Glomerular visceral epithelial cell (primary cell): ENCODE measurements around the gene KRTAP5-5.
"Not testable (repeated sequence)": the region's sequence is repeated elsewhere in the genome, so short reads cannot be mapped to it uniquely, and the experiment has no call there.

ENCODE experiments used
- DNase-seq: peaks from one replicate; pipeline ENCODE4 v3.0.0-alpha.2; 2016; ENCODE audit errors: extremely low spot score

Gene KRTAP5-5

DNA sequence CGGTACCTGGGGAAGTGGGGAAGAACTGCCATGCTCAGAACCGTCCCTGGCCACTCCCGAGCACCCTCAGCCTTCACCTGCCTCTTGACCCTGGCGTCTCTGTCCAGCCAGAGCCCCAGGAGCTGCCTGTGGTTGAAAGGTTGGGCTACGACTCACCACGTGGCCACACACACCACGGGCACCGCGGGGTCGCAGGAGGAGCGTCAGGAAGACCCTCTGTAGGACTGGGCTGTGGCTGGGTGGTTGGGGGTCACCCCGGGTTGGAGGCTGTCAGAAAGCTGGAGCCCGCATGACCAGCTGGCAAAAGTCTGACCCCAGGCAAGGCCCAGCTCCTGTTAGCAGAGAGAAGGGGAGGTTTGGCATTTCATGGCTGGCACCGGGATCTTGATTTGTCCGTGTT is 11.5 kb downstream of the KRTAP5-5 start:
- no peak for DNase-seq

- no peak for DNase-seq
These were observed 12.9 kb downstream of the KRTAP5-5 start for GRCh38 chr11:1642288-1643145.

DNA sequence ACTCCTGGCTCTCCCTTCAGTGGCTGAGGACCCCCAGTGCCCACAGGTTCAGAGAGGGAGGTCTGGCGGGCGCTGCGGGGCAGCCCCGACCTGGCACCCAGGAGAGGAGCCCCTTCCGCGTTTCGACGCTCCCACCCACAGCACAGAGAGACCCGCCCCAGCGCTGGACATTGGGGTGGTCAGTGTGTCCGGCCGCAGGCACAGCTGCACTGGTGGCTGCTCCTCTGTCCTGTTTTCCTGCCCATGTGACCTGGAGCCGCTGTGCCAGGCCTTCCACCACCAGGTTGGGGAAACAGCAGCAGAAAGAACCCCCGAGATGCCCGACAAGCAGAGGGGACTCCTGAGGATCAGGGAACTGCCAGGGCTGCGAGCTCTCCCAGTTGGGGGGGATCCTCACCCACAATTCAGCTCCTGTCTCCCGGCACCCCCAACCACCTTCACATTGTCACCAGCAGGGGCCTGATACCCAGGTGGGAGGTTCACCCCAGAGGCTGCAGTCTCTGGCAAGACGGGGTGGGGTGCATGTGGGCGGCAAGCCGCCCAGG is 13.6 kb downstream of the KRTAP5-5 start:
- no peak for DNase-seq

GRCh38 chr11:1644601-1645356 is 15.2 kb downstream of the KRTAP5-5 start:
- DNase-seq = no peak

GRCh38 chr11:1645357-1645821 is 15.8 kb downstream of the KRTAP5-5 start:
- DNase-seq = no peak

GRCh38 chr11:1646540-1646939 is 17.0 kb downstream of the KRTAP5-5 start:
- not testable (repeated sequence) for DNase-seq

DNA sequence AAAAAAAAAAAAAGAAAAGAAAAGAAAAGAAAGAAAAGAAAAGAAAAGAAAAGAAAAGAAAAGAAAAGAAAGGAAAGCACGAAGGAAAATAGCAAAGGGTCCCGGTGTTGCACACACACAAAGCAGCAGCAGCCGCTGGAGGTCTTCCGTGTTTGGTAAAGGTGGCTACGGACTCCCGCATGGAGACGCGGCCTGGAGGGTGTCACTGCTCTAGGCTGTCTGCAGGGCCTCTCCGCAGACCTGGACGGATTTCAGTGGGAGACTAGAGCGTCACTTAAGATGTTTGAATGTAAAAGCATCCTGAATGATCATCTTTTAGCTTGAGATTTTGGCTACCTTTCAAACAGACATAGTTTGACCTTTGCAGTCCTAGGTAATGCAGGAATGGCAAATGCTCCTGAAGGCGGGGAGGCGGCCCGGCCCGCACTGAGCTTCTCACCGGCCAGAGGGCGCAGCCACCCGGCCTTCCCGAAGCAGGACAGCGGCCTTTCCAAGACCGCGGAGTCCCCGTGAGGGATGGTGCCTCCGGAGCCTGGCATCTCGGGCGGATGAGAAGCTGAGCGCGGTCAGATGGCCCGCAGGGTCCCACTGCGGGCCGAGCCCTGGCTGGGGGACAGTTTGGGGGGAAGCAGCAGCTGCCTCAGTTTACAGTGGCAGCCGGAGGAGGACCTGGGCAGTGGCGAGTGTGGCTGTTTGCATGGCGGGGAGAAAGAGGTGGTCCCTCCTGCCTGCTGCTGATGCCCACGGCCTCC is 18.5 kb downstream of the KRTAP5-5 start:
- DNase-seq = no peak

DNA sequence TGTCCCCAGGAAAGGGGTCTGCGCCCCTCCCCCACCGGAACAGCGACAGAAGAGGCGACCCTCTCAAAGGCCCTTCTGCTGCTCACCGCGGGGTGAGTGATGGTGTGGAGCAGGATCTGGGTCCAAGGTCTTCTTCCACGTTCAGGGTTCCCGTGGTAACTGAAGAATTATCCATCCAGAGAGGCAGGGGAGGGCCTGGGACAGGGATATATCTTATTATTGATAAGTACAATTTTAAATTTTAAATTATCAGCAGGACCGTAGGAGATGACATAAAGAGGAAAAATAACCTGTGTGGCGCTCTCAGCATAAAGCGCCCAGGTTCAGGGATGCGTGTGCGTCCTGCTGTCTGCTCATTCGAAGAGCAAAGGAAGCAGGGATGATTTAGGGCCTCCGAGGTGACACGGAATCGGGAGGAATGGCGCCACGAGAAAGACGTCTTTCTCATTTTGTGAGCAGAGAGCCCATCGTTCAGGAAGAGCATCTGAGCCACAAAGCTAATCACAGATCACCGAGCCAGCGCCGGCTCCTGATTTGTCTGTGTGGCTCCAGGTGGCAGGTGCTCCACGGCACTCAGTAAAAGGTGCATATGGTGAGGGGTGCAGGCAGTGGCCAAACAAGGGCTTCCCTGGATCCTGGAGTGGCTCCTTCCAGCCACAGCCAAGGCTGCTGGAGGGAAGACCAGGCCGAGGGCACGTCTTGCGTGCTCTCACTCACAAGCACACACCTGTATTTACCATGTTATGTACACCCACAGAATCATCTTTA is 19.3 kb downstream of the KRTAP5-5 start:
- no peak for DNase-seq

- DNase-seq = no peak
These were observed 20.7 kb downstream of the KRTAP5-5 start for GRCh38 chr11:1650034-1650917.

- DNase-seq = no peak
These were observed 21.3 kb downstream of the KRTAP5-5 start for GRCh38 chr11:1650918-1651262.

- no peak for DNase-seq
These were observed 21.9 kb downstream of the KRTAP5-5 start for GRCh38 chr11:1651411-1651980.

DNA sequence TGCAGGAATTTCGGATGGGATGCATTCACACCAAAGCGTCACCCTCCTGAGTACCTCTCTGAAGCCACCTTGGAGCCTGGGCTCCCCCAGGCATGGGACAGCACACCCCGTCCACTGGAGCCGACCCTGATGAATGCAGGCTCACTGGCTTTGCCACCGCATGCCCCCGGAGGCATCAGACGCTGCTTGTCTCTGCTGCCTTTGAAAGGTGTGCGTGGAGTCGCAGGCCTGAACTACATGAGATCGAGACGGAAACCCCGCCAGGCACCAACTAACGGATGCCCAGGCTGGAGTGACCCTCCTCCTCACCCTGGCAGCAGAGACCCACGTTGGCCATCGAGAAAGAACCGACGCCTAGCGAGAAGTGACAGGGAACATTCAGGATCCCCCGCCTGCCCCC is 22.5 kb downstream of the KRTAP5-5 start:
- no peak for DNase-seq

DNA sequence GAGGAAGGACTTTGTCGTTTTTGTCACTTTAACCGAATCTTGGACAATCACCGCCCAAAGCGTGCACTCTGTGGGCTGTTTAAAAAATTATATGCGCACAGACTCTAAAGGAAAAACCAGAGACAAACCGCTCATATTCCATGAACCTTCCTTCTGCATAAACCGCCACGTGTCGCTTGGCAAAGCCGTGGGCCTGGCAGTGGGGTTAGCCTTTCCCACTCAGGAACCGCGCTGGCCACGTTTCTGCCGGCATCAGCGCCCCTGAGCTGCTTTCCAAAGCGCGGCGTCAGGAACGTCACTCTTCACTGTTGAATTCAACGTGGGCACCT is 22.8 kb downstream of the KRTAP5-5 start:
- DNase-seq = no peak

- peak; percentile 55 for DNase-seq
These were observed 23.4 kb downstream of the KRTAP5-5 start for GRCh38 chr11:1652771-1653540.

DNA sequence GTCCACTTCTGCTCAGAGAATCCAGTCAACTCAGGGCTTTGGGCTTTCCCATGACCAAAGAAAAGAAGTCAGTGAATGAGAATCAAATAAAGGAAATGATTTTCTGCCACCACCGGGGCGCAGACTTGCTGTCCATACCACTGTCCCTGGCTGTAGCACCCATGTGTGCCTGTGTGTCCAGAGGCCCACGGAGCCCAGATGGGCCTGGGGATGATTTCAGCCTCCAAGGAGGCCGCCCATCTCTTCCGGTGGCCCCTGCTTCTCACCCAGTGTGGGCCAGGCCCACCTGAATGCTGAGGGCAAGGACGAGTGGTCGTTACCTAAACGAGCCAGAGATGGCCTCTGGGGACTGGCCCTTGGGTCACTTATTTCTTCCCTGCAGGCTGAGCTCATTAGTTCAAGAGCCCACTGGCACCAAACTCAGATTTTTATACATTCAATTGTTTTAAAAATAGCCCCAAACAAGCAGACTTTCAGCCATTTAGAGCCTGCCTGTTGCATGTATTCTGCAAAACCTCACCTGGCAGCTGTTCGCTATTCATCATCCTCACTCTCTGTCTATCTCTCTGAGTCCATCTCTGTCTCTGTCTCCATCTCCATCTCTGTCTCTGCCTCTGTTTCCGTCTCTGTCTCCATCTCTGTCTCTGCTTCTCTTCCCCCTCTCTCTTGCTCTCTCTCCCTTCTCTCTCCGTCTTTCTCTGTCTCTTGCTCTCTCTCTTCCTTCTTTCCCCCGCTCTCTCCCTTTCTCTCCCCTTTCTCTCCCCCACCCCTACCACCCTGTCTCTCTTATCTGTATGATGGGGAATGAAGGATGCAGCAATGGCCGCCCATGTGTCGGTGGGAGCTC is 24.2 kb downstream of the KRTAP5-5 start:
- no peak for DNase-seq

GRCh38 chr11:1654388-1655167 is 25.0 kb downstream of the KRTAP5-5 start:
- no peak for DNase-seq
